ENCODE data around the gene ACAD9.

ACAD9 gene

DNA sequence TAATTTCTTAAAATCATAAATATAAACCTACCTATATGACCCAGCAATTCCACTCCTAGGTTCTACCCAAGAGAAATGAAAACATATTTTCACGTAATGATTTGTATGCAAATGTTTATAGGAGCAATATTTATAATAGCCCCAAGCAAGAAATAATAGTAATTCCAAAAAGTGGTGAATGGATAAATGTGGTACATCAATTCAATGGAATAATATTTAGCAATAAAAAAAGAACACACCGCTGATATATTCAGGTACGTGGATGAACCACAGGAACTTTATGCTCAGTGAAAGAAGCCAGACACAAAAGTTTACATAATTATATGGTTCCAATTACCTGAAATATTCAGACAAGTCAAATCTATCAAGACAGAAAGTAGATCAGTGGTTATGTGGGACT lies 49.9 kb downstream of the ACAD9 start:
- no peak for TF ChIP-seq EZH2phosphoT487 (conservative IDR thresholded peaks at IDR 0.05; ENCODE audit: low read length)
- TF ChIP-seq, protein P1, sequence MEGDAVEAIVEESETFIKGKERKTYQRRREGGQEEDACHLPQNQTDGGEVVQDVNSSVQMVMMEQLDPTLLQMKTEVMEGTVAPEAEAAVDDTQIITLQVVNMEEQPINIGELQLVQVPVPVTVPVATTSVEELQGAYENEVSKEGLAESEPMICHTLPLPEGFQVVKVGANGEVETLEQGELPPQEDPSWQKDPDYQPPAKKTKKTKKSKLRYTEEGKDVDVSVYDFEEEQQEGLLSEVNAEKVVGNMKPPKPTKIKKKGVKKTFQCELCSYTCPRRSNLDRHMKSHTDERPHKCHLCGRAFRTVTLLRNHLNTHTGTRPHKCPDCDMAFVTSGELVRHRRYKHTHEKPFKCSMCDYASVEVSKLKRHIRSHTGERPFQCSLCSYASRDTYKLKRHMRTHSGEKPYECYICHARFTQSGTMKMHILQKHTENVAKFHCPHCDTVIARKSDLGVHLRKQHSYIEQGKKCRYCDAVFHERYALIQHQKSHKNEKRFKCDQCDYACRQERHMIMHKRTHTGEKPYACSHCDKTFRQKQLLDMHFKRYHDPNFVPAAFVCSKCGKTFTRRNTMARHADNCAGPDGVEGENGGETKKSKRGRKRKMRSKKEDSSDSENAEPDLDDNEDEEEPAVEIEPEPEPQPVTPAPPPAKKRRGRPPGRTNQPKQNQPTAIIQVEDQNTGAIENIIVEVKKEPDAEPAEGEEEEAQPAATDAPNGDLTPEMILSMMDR (IDR thresholded peaks at IDR 0.05; ENCODE audit: insufficient read depth, low read length, poor library complexity, severe bottlenecking), result no peak
- Histone ChIP-seq H3K36me3 (ENCODE audit: low read length) (0 out of 2 replicates have a peak, but pooled peaks cover 3% of the 10 kb centered on the region), H3K9ac (ENCODE audit: low read length) (no peak overlapping the region), H3F3A (ENCODE audit: insufficient read depth) (no peaks in the 10 kb centered on the region), H3K4me2 (ENCODE audit: low read depth, low read length, poor library complexity, severe bottlenecking) (no peak overlapping the region), H4K20me1 (ENCODE audit: low read depth, low read length) (no peaks in the 10 kb centered on the region), H3K4me3 (ENCODE audit: insufficient read depth, low read length, poor library complexity, severe bottlenecking) (no peak overlapping the region), H3K79me2 (ENCODE audit: insufficient read depth, low read length) (no peaks in the 10 kb centered on the region), H3K27ac (ENCODE audit: low read depth, low read length) (no peak overlapping the region), H3K9me2 (replicated peaks; ENCODE audit: insufficient read depth, low read length) (no peaks in the 10 kb centered on the region), H2AFZ (ENCODE audit: low read depth, low read length, severe bottlenecking) (no peak overlapping the region), H3K9me3 (ENCODE audit: insufficient read depth, low read length) (peaks cover 12% of the 10 kb centered on the region; the same call in 1 of the 2 replicates), H3K27me3 (ENCODE audit: low read length) (no peaks in the 10 kb centered on the region)

- no peak overlapping the region for H3K4me2 ChIP-seq (ENCODE audit: low read depth, low read length, poor library complexity, severe bottlenecking)
- H3K9me2 ChIP-seq (replicated peaks; ENCODE audit: insufficient read depth, low read length), result no peaks in the 10 kb centered on the region
- no peak for TF ChIP-seq EZH2phosphoT487 (conservative IDR thresholded peaks at IDR 0.05; ENCODE audit: low read length)
- TF ChIP-seq, protein P1 (IDR thresholded peaks at IDR 0.05; ENCODE audit: insufficient read depth, low read length, poor library complexity, severe bottlenecking), result no peak
- no peaks in the 10 kb centered on the region for H3K27me3 ChIP-seq (ENCODE audit: low read length)
- H3K9me3 ChIP-seq (ENCODE audit: insufficient read depth, low read length), result no peaks in the 10 kb centered on the region
- H3K36me3 ChIP-seq (ENCODE audit: low read length), result no peaks in the 10 kb centered on the region
- no peaks in the 10 kb centered on the region for H3F3A ChIP-seq (ENCODE audit: insufficient read depth)
- no peaks in the 10 kb centered on the region for H4K20me1 ChIP-seq (ENCODE audit: low read depth, low read length)
- no peak overlapping the region for H2AFZ ChIP-seq (ENCODE audit: low read depth, low read length, severe bottlenecking)
- H3K27ac ChIP-seq (ENCODE audit: low read depth, low read length), result no peak overlapping the region
- no peak overlapping the region for H3K9ac ChIP-seq (ENCODE audit: low read length)
- no peak overlapping the region for H3K4me3 ChIP-seq (ENCODE audit: insufficient read depth, low read length, poor library complexity, severe bottlenecking)
- H3K79me2 ChIP-seq (ENCODE audit: insufficient read depth, low read length), result no peaks in the 10 kb centered on the region
These were observed 51.6 kb downstream of the ACAD9 start for GRCh38 chr3:128931046-128931445.

DNA sequence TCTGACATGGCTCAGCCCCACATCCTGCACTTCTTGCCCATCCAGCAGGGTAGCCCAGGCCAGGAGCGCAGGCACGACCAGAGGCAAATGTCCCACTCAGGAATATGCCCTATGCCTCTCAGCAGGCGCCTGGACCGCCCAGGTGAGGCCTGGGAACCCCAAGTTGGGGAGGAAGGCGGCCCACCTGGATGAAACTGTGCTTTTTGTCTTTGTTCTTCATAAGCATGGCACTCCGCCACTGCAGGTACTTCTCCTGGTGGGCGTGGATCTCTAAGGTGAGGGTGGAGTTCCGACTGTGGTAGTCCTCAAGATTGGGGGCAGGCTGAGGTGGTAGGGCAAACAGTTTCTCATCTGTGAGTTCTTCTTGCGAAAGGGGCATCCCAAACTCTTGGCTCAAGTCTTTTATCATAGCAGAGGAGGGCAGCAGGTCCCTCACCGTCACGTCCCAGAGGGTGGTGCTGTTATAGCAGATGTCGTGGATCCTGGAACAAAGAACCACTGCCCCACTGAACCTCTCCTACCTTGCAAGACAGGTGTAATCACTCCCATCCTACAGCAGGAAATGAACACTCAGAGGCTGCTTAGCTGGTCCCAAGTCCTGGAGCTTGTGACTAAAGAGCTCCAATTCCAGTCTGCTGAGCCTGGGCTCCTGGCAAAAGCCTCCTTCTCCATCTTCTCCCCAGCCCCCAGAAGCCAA lies 53.2 kb downstream of the ACAD9 start:
- H3F3A ChIP-seq (ENCODE audit: insufficient read depth), result no peaks in the 10 kb centered on the region
- H3K4me3 ChIP-seq (ENCODE audit: insufficient read depth, low read length, poor library complexity, severe bottlenecking), result no peak overlapping the region
- no peaks in the 10 kb centered on the region for H3K9me2 ChIP-seq (replicated peaks; ENCODE audit: insufficient read depth, low read length)
- H3K79me2 ChIP-seq (ENCODE audit: insufficient read depth, low read length), result no peaks in the 10 kb centered on the region
- TF ChIP-seq, protein P1 (IDR thresholded peaks at IDR 0.05; ENCODE audit: insufficient read depth, low read length, poor library complexity, severe bottlenecking), result no peak
- TF ChIP-seq EZH2phosphoT487 (conservative IDR thresholded peaks at IDR 0.05; ENCODE audit: low read length), result no peak
- H3K9ac ChIP-seq (ENCODE audit: low read length), result no peak overlapping the region
- no peaks in the 10 kb centered on the region for H3K9me3 ChIP-seq (ENCODE audit: insufficient read depth, low read length)
- H3K4me2 ChIP-seq (ENCODE audit: low read depth, low read length, poor library complexity, severe bottlenecking), result no peak overlapping the region
- no peaks in the 10 kb centered on the region for H3K27me3 ChIP-seq (ENCODE audit: low read length)
- no peaks in the 10 kb centered on the region for H3K36me3 ChIP-seq (ENCODE audit: low read length)
- no peak overlapping the region for H2AFZ ChIP-seq (ENCODE audit: low read depth, low read length, severe bottlenecking)
- no peaks in the 10 kb centered on the region for H4K20me1 ChIP-seq (ENCODE audit: low read depth, low read length)
- no peak overlapping the region for H3K27ac ChIP-seq (ENCODE audit: low read depth, low read length)
